HCT116 (cell line): ENCODE data around the gene GALNT13. TPM values are rescaled to one million over a fixed set of nuclear protein-coding genes. Genes with fewer than 3 reads are reported as not detected.

Experiments
- ATAC-seq: fragments of 200-7000 bp; cut with Tn5 transposase; 2 replicates; pipeline ENCODE4 v1.9.1; 2020; ENCODE audit warnings: mild to moderate bottlenecking, moderate library complexity
- BruUV-seq: library from RNA; stranded (reverse); fragments of 400-500 nt; replicated peaks from 2 replicates; lab custom pipeline; 2021; lab: Mats Ljungman, UMichigan
- CTCF ChIA-PET: fragments of 300-600 bp; sonication (Branson Sonifier 250); formaldehyde crosslinking; loops from one replicate; lab custom pipeline; 2021; ENCODE audit warnings: antibody characterized with exemption; lab: Charles Lee
- POLR2A ChIA-PET: fragments of 300-600, 350-600 bp; sonication (Branson Sonifier 250); formaldehyde crosslinking; loops from one replicate; lab custom pipeline; 2021; ENCODE audit warnings: antibody characterized with exemption; lab: Charles Lee
- RAD21 ChIA-PET, 2 experiments: fragments of 300-600 bp; sonication (Branson Sonifier 250); formaldehyde crosslinking; loops; one replicate each; lab custom pipeline; 2023; ENCODE audit warnings: low total read pairs in 2 of 2; ENCODE audit not compliant: uncharacterized antibody in 2 of 2, unreplicated experiment in 2 of 2, low non-redundant PET in 1 of 2; lab: Charles Lee
- DNase-seq: peaks from one replicate; pipeline ENCODE4 v3.0.0-alpha.2; 2010; ENCODE audit warnings: low read depth, low spot score
- H2AFZ ChIP-seq: fragments of 200-600 bp; shearing (Covaris generic), sonication (generic); 2 replicates; pipeline ENCODE4 v1.6.1; 2017; ENCODE audit warnings: low read depth, mixed run types, mixed read lengths, antibody characterized with exemption, low read length; ENCODE audit not compliant: poor library complexity, severe bottlenecking
- H3K27ac ChIP-seq: 2 replicates; pipeline ENCODE4 v1.5.1; 2012; ENCODE audit warnings: low read depth, low read length
- H3K27me3 ChIP-seq: fragments of 200-600 bp; sonication (generic); 2 replicates; pipeline ENCODE4 v1.6.1; 2016; ENCODE audit warnings: mixed run types, low read length, mixed read lengths; ENCODE audit not compliant: insufficient read depth
- H3K36me3 ChIP-seq, 2 experiments: fragments of 200-500 bp in 1 of 2; fragments of 200-600 bp in 1 of 2; sonication (Bioruptor generic) in 1 of 2; sonication (generic) in 1 of 2; 2 replicates each; pipeline versions ENCODE4 v1.5.1 to v1.6.1; 2014 to 2016; ENCODE audit warnings: low read length in 2 of 2, inconsistent platforms in 1 of 2, mixed read lengths in 1 of 2, mixed run types in 1 of 2; ENCODE audit not compliant: insufficient read depth in 2 of 2, control insufficient read depth in 1 of 2
- H3K4me1 ChIP-seq, 2 experiments: fragments of 200-600 bp in 1 of 2; sonication (generic) in 1 of 2; 2 replicates each; pipeline versions ENCODE4 v1.5.1 to v1.6.1; 2012 to 2017; ENCODE audit warnings: low read length in 2 of 2, inconsistent platforms in 1 of 2, mild to moderate bottlenecking in 1 of 2, mixed read lengths in 1 of 2, mixed run types in 1 of 2, moderate library complexity in 1 of 2; ENCODE audit not compliant: insufficient read depth in 2 of 2, control insufficient read depth in 1 of 2
- H3K4me2 ChIP-seq: fragments of 200-600 bp; sonication (generic); 2 replicates; pipeline ENCODE4 v1.6.1; 2017; ENCODE audit warnings: mixed run types, low read length, mixed read lengths
- H3K4me3 ChIP-seq, 2 experiments: fragments of 200-600 bp in 1 of 2; sonication (generic) in 1 of 2; replicated peaks in 1 of 2; 2 replicates each; pipeline ENCODE4 v1.5.1; 2011 to 2016; ENCODE audit warnings: low read length in 2 of 2, control low read depth in 1 of 2, low read depth in 1 of 2, mild to moderate bottlenecking in 1 of 2, mixed read lengths in 1 of 2, mixed run types in 1 of 2
- H3K79me2 ChIP-seq: fragments of 200-600 bp; sonication (generic); 2 replicates; pipeline ENCODE4 v1.6.1; 2017; ENCODE audit warnings: mild to moderate bottlenecking, mixed run types, low read length, moderate library complexity, mixed read lengths; ENCODE audit not compliant: insufficient read depth
- H3K9ac ChIP-seq: fragments of 200-600 bp; sonication (generic); 2 replicates; pipeline ENCODE4 v1.6.1; 2016; ENCODE audit warnings: low read length, mixed read lengths
- H3K9me2 ChIP-seq: fragments of 200-600 bp; sonication (generic), shearing (Covaris generic); 2 replicates; pipeline ENCODE4 v1.6.1; 2017; ENCODE audit warnings: mixed run types, mild to moderate bottlenecking, moderate library complexity; ENCODE audit not compliant: insufficient read depth
- H3K9me3 ChIP-seq, 2 experiments: fragments of 200-500 bp in 1 of 2; fragments of 200-600 bp in 1 of 2; sonication (Bioruptor generic) in 1 of 2; sonication (generic) in 1 of 2; 2 replicates each; pipeline ENCODE4 v1.6.1; 2014 to 2017; ENCODE audit warnings: low read length in 2 of 2, mixed read lengths in 2 of 2, inconsistent platforms in 1 of 2, low read depth in 1 of 2, mild to moderate bottlenecking in 1 of 2, mixed run types in 1 of 2, moderate library complexity in 1 of 2; ENCODE audit not compliant: control insufficient read depth in 1 of 2, insufficient read depth in 1 of 2
- H4K20me1 ChIP-seq: fragments of 200-600 bp; sonication (generic), shearing (Covaris generic); 2 replicates; pipeline ENCODE4 v1.6.1; 2017; ENCODE audit warnings: mixed run types, mild to moderate bottlenecking, moderate library complexity; ENCODE audit not compliant: insufficient read depth
- ATF3 ChIP-seq: IDR thresholded peaks from 2 replicates; pipeline ENCODE4 v1.6.1; 2012
- CBX3 ChIP-seq: IDR thresholded peaks from 2 replicates; pipeline ENCODE4 v1.6.1; 2012; ENCODE audit warnings: low read depth
- CTCF ChIP-seq, 3 experiments: fragments of 200-600 bp in 1 of 3; sonication (generic) in 1 of 3; IDR thresholded peaks in 2 of 3; conservative IDR thresholded peaks in 1 of 3; 2 replicates each; pipeline ENCODE4 v1.5.1; 2012 to 2017; ENCODE audit warnings: low read depth in 2 of 3, low read length in 2 of 3, antibody characterized with exemption in 1 of 3, borderline replicate concordance in 1 of 3, control low read depth in 1 of 3, mild to moderate bottlenecking in 1 of 3, mixed read lengths in 1 of 3, mixed run types in 1 of 3, moderate library complexity in 1 of 3; ENCODE audit not compliant: insufficient read depth in 1 of 3
- EGR1 ChIP-seq: IDR thresholded peaks from 2 replicates; pipeline ENCODE4 v1.6.1; 2012; ENCODE audit warnings: low read depth
- ELF1 ChIP-seq: IDR thresholded peaks from 2 replicates; pipeline ENCODE4 v1.6.1; 2012; ENCODE audit warnings: low read depth, borderline replicate concordance
- EZH2phosphoT487 ChIP-seq: fragments of 200-600 bp; IDR thresholded peaks from 2 replicates; pipeline ENCODE4 v1.6.1; 2018; ENCODE audit warnings: antibody characterized with exemption, borderline replicate concordance
- FOSL1 ChIP-seq: IDR thresholded peaks from 2 replicates; pipeline ENCODE4 v1.6.1; 2012; ENCODE audit warnings: low read depth
- JUND ChIP-seq: IDR thresholded peaks from 2 replicates; pipeline ENCODE4 v1.6.1; 2012
- MAX ChIP-seq: IDR thresholded peaks from 2 replicates; pipeline ENCODE4 v1.6.1; 2012
- POLR2A ChIP-seq: IDR thresholded peaks from 2 replicates; pipeline ENCODE4 v1.7.0; 2011; ENCODE audit warnings: borderline replicate concordance; ENCODE audit not compliant: insufficient read depth, insufficient read length; ENCODE audit errors: extremely low read depth
- POLR2AphosphoS5 ChIP-seq: IDR thresholded peaks from 2 replicates; pipeline ENCODE4 v1.6.1; 2011; ENCODE audit warnings: mild to moderate bottlenecking, low read depth, low read length, moderate library complexity
- RAD21 ChIP-seq: IDR thresholded peaks from 2 replicates; pipeline ENCODE4 v1.6.1; 2012; ENCODE audit warnings: low read depth, mild to moderate bottlenecking
- SIN3A ChIP-seq: IDR thresholded peaks from 2 replicates; pipeline ENCODE4 v1.6.1; 2012; ENCODE audit warnings: low read depth
- SP1 ChIP-seq: IDR thresholded peaks from 2 replicates; pipeline ENCODE4 v1.6.1; 2012; ENCODE audit warnings: low read depth
- SRF ChIP-seq: IDR thresholded peaks from 2 replicates; pipeline ENCODE4 v1.6.1; 2012; ENCODE audit warnings: low read depth
- TCF7L2 ChIP-seq: IDR thresholded peaks from 2 replicates; pipeline ENCODE4 v1.7.0; 2011; ENCODE audit warnings: borderline replicate concordance, inconsistent platforms; ENCODE audit not compliant: insufficient read depth, insufficient read length; ENCODE audit errors: extremely low read depth
- YY1 ChIP-seq: IDR thresholded peaks from 2 replicates; pipeline ENCODE4 v1.6.1; 2011; ENCODE audit warnings: low read length, low read depth, moderate library complexity, mild to moderate bottlenecking; ENCODE audit not compliant: insufficient replicate concordance; ENCODE audit errors: extremely low read depth
- ZFX ChIP-seq: fragments of 450-650 bp; IDR thresholded peaks from 2 replicates; pipeline ENCODE4 v1.6.1; 2017
- intact Hi-C: fragments of 100-400 bp; cut with micrococcal nuclease; formaldehyde crosslinking; loops from 2 replicates; pipeline ENCODE4 v1.10.0; 2022
- total RNA-seq: library from RNA; stranded (reverse); gene quantifications from one replicate; pipeline ENCODE4 v1.2.1, GENCODE V29; 2021; ENCODE audit not compliant: unreplicated experiment

GALNT13 gene
- total RNA-seq, 1 experiment from 2014 or later, result 0.44 TPM

GRCh38 chr2:154459286-154459685 lies 587.6 kb downstream of the GALNT13 start (continued):
- TF ChIP-seq CTCF (IDR thresholded peaks at IDR 0.05 in 2 of 3, conservative IDR thresholded peaks at IDR 0.05 in 1 of 3; ENCODE audit: borderline replicate concordance in 1 of 3, insufficient read depth in 1 of 3, low read depth in 2 of 3, low read length in 2 of 3), result no peak
- no peak for TF ChIP-seq YY1
- TF ChIP-seq EGR1, result no peak
- no peak for TF ChIP-seq POLR2A
- no peak for TF ChIP-seq ZFX
- no peak for TF ChIP-seq EZH2phosphoT487
- no peak for TF ChIP-seq SIN3A
- TF ChIP-seq, all 23 proteins: peak for 0

GRCh38 chr2:154462634-154463033 lies 590.9 kb downstream of the GALNT13 start:
- ChIA-PET RAD21 (no interaction called here), CTCF (no interaction called here), POLR2A (no interaction called here)
- no peaks in the 10 kb centered on the region for H3K9me3 ChIP-seq
- H3K9ac ChIP-seq, result no peak overlapping the region
- no peaks in the 10 kb centered on the region for H3K9me2 ChIP-seq
- no peak overlapping the region for H2AFZ ChIP-seq
- DNase-seq (no peak), ATAC-seq (no peak)
- no peaks in the 10 kb centered on the region for H3K27me3 ChIP-seq
- H3K27ac ChIP-seq, result no peak overlapping the region
- H3K79me2 ChIP-seq, result no peaks in the 10 kb centered on the region
- no peak overlapping the region for H3K4me2 ChIP-seq
- no peak overlapping the region for H3K4me3 ChIP-seq
- no peaks in the 10 kb centered on the region for H3K36me3 ChIP-seq
- TF ChIP-seq ATF3 (no peak), ELF1 (no peak), MAX (no peak), CBX3 (no peak), SIN3A (no peak), EGR1 (no peak), RAD21 (no peak), ZFX (no peak), YY1 (no peak), JUND (no peak), CTCF (IDR thresholded peaks at IDR 0.05 in 2 of 3, conservative IDR thresholded peaks at IDR 0.05 in 1 of 3; ENCODE audit: borderline replicate concordance in 1 of 3, insufficient read depth in 1 of 3, low read depth in 2 of 3, low read length in 2 of 3) (no peak), FOSL1 (no peak), TCF7L2 (no peak), POLR2AphosphoS5 (no peak), SP1 (no peak), SRF (no peak), POLR2A (no peak)
- H3K4me1 ChIP-seq, result no peaks in the 10 kb centered on the region
- no TSS peak for BruUV-seq
- H4K20me1 ChIP-seq, result no peaks in the 10 kb centered on the region
- intact Hi-C loops, result no loop called here
